Immature natural killer cell (primary cell): ENCODE results near the gene TAP1. TPM values are rescaled to one million over a fixed set of nuclear protein-coding genes. Genes with fewer than 3 reads are reported as not detected.
"Not testable (repeated sequence)": the region's sequence is repeated elsewhere in the genome, so short reads cannot be mapped to it uniquely, and the experiment has no call there.

Source experiments
- DNase-seq, 3 donors: peaks; one replicate each; pipeline ENCODE4 v3.0.0; 2022; ENCODE audit warnings: mixed read lengths in 1 of 3
- H3K27ac Mint-ChIP-seq, 6 donors: one replicate each; pipeline ENCODE4 v1.8.0; 2020; ENCODE audit warnings: mixed read lengths in 6 of 6, mild to moderate bottlenecking in 5 of 6, inconsistent platforms in 4 of 6, moderate library complexity in 3 of 6
- H3K27me3 Mint-ChIP-seq, 3 donors: one replicate each; pipeline ENCODE4 v1.8.0; 2020 to 2021; ENCODE audit warnings: low read depth in 3 of 3, mild to moderate bottlenecking in 3 of 3, mixed read lengths in 3 of 3, moderate library complexity in 3 of 3, inconsistent platforms in 1 of 3
- H3K36me3 Mint-ChIP-seq, 3 donors: one replicate each; pipeline ENCODE4 v1.8.0; 2020; ENCODE audit warnings: mixed read lengths in 3 of 3, inconsistent platforms in 2 of 3, mild to moderate bottlenecking in 2 of 3
- H3K4me1 Mint-ChIP-seq, 2 donors: one replicate each; pipeline ENCODE4 v1.8.0; 2020; ENCODE audit warnings: inconsistent platforms in 2 of 2, mild to moderate bottlenecking in 2 of 2, mixed read lengths in 2 of 2, moderate library complexity in 1 of 2
- H3K4me3 Mint-ChIP-seq, 5 donors: one replicate each; pipeline ENCODE4 v1.8.0; 2020; ENCODE audit warnings: mild to moderate bottlenecking in 5 of 5, mixed read lengths in 5 of 5, inconsistent platforms in 3 of 5, moderate library complexity in 3 of 5
- H3K9me3 Mint-ChIP-seq, 6 donors: one replicate each; pipeline ENCODE4 v1.8.0; 2020; ENCODE audit warnings: mild to moderate bottlenecking in 6 of 6, mixed read lengths in 6 of 6, inconsistent platforms in 4 of 6, moderate library complexity in 3 of 6
- polyA plus RNA-seq, 3 donors: library from polyadenylated mRNA; unstranded; fragments of 300-500 nt; fragmentation: Illumina TruSeq; gene quantifications; one replicate each; pipeline ENCODE4 v1.2.3, GENCODE V29; 2021

TAP1 gene
- polyA plus RNA-seq, 3 donors from 2014 or later: 310 to 465 (median 439) TPM

- Mint-ChIP-seq H3K27ac (no peak overlapping the region), H3K4me3 (no peak overlapping the region), H3K9me3 (no peaks in the 10 kb centered on the region), H3K27me3 (peaks cover 3 to 5% (median 5%) of the 10 kb centered on the region in 3 donors), H3K36me3 (peaks cover 10 to 32% (median 22%) of the 10 kb centered on the region in 3 donors), H3K4me1 (no peaks in the 10 kb centered on the region)
- DNase-seq: no peak
Measured at GRCh38 chr6:32879691-32880090, 26.2 kb upstream of the TAP1 start.

GRCh38 chr6:32876603-32877002 lies 23.1 kb upstream of the TAP1 start:
- Mint-ChIP-seq H3K27me3 (peaks cover 3 to 5% (median 5%) of the 10 kb centered on the region in 3 donors), H3K27ac (no peak overlapping the region), H3K36me3 (peaks cover 14 to 33% (median 22%) of the 10 kb centered on the region in 3 donors), H3K9me3 (peaks cover 0 to under 1% (median 0%) of the 10 kb centered on the region in 6 donors), H3K4me1 (no peaks in the 10 kb centered on the region), H3K4me3 (no peak overlapping the region)
- DNase-seq: no peak

- DNase-seq, H3K4me3 Mint-ChIP-seq, H3K27me3 Mint-ChIP-seq, H3K9me3 Mint-ChIP-seq, H3K27ac Mint-ChIP-seq, H3K4me1 Mint-ChIP-seq: not testable (repeated sequence)
- H3K36me3 Mint-ChIP-seq: peaks cover 7 to 13% (median 9%) of the 10 kb centered on the region in 3 donors
Measured at GRCh38 chr6:32873947-32874346, 20.4 kb upstream of the TAP1 start.

GRCh38 chr6:32868257-32868788 lies 14.8 kb upstream of the TAP1 start:
- peak overlapping the region in 3 of 6 donors; percentile 3 to 50 (median 7) for H3K27ac Mint-ChIP-seq
- H3K9me3 Mint-ChIP-seq: peaks cover 0 to 1% (median 0%) of the 10 kb centered on the region in 6 donors
- DNase-seq: peak; percentile 79 to 84 (median 80)
- H3K27me3 Mint-ChIP-seq: peaks cover 0 to 2% (median 0%) of the 10 kb centered on the region in 3 donors
- H3K4me3 Mint-ChIP-seq: no peak overlapping the region
- H3K36me3 Mint-ChIP-seq: peaks cover 0 to under 1% (median 0%) of the 10 kb centered on the region in 3 donors
- peaks cover 11 to 22% of the 10 kb centered on the region in 2 donors for H3K4me1 Mint-ChIP-seq

GRCh38 chr6:32867554-32868256 lies 14.2 kb upstream of the TAP1 start:
- Mint-ChIP-seq H3K27ac (peak overlapping the region in 5 of 6 donors; percentile 7 to 75 (median 26)), H3K9me3 (peaks cover 0 to 1% (median 0%) of the 10 kb centered on the region in 6 donors), H3K4me3 (no peak overlapping the region), H3K27me3 (peaks cover 0 to 2% (median 0%) of the 10 kb centered on the region in 3 donors), H3K4me1 (peaks cover 11 to 22% of the 10 kb centered on the region in 2 donors), H3K36me3 (peaks cover 0 to 3% (median 0%) of the 10 kb centered on the region in 3 donors)
- no peak for DNase-seq

GRCh38 chr6:32867022-32867477 lies 13.5 kb upstream of the TAP1 start:
- no peak for DNase-seq
- Mint-ChIP-seq H3K9me3 (peaks cover 0 to 1% (median 0%) of the 10 kb centered on the region in 6 donors), H3K27me3 (peaks cover 0 to 2% (median 0%) of the 10 kb centered on the region in 3 donors), H3K4me3 (no peak overlapping the region), H3K4me1 (peaks cover 11 to 22% of the 10 kb centered on the region in 2 donors), H3K27ac (peak overlapping the region; percentile 20 to 85 (median 70)), H3K36me3 (peaks cover 0 to 3% (median 0%) of the 10 kb centered on the region in 3 donors)

- Mint-ChIP-seq H3K9me3 (no peaks in the 10 kb centered on the region), H3K27ac (peak overlapping the region in 5 of 6 donors; percentile 43 to 85 (median 65)), H3K4me3 (no peak overlapping the region), H3K27me3 (peaks cover 0 to 2% (median 0%) of the 10 kb centered on the region in 3 donors), H3K4me1 (peaks cover 11 to 25% of the 10 kb centered on the region in 2 donors), H3K36me3 (peaks cover 0 to 7% (median under 1%) of the 10 kb centered on the region in 3 donors)
- DNase-seq: no peak
Measured at GRCh38 chr6:32865724-32866443, 12.4 kb upstream of the TAP1 start.

GRCh38 chr6:32862725-32863124 lies 9.2 kb upstream of the TAP1 start:
- no peak for DNase-seq
- H3K27ac Mint-ChIP-seq: peak overlapping the region in 3 of 6 donors; percentile 27 to 70 (median 46)
- H3K4me1 Mint-ChIP-seq: peaks cover 13 to 44% of the 10 kb centered on the region in 2 donors
- peaks cover 20 to 32% (median 21%) of the 10 kb centered on the region in 3 donors for H3K36me3 Mint-ChIP-seq
- no peak overlapping the region for H3K4me3 Mint-ChIP-seq
- peaks cover 0 to 3% (median 0%) of the 10 kb centered on the region in 3 donors for H3K27me3 Mint-ChIP-seq
- H3K9me3 Mint-ChIP-seq: no peaks in the 10 kb centered on the region

- Mint-ChIP-seq H3K36me3 (peaks cover 20 to 48% (median 28%) of the 10 kb centered on the region in 3 donors), H3K4me3 (no peak overlapping the region), H3K4me1 (peaks cover 21 to 48% of the 10 kb centered on the region in 2 donors), H3K27me3 (peaks cover 0 to 3% (median 0%) of the 10 kb centered on the region in 3 donors), H3K27ac (peak overlapping the region; percentile 31 to 76 (median 60)), H3K9me3 (no peaks in the 10 kb centered on the region)
- no peak for DNase-seq
Measured at GRCh38 chr6:32860674-32861073, 7.2 kb upstream of the TAP1 start.

GRCh38 chr6:32858194-32858593 lies 4.7 kb upstream of the TAP1 start:
- no peak for DNase-seq
- Mint-ChIP-seq H3K27me3 (peaks cover 8 to 12% (median 11%) of the 10 kb centered on the region in 3 donors), H3K9me3 (no peaks in the 10 kb centered on the region), H3K4me1 (peaks cover 33 to 60% of the 10 kb centered on the region in 2 donors), H3K27ac (peak overlapping the region; percentile 46 to 84 (median 72)), H3K4me3 (no peak overlapping the region), H3K36me3 (peaks cover 20 to 49% (median 33%) of the 10 kb centered on the region in 3 donors)

GRCh38 chr6:32857156-32857891 lies 3.8 kb upstream of the TAP1 start:
- Mint-ChIP-seq H3K4me1 (peaks cover 39 to 66% of the 10 kb centered on the region in 2 donors), H3K27me3 (peaks cover 9 to 15% (median 14%) of the 10 kb centered on the region in 3 donors), H3K36me3 (peaks cover 20 to 48% (median 33%) of the 10 kb centered on the region in 3 donors), H3K9me3 (no peaks in the 10 kb centered on the region), H3K27ac (peak overlapping the region; percentile 24 to 84 (median 62)), H3K4me3 (no peak overlapping the region)
- DNase-seq: no peak

GRCh38 chr6:32855467-32856174 lies 2.1 kb upstream of the TAP1 start:
- DNase-seq: no peak
- peak overlapping the region; percentile 92 to 100 (median 99) for H3K4me3 Mint-ChIP-seq
- H3K9me3 Mint-ChIP-seq: no peaks in the 10 kb centered on the region
- peaks cover 31 to 57% (median 42%) of the 10 kb centered on the region in 3 donors for H3K36me3 Mint-ChIP-seq
- peaks cover 56 to 78% of the 10 kb centered on the region in 2 donors for H3K4me1 Mint-ChIP-seq
- peak overlapping the region; percentile 100 for H3K27ac Mint-ChIP-seq
- H3K27me3 Mint-ChIP-seq: peaks cover 9 to 20% (median 15%) of the 10 kb centered on the region in 3 donors
